ENCODE data around the gene ILF2. TPM values are rescaled to one million over a fixed set of nuclear protein-coding genes. Genes with fewer than 3 reads are reported as not detected.

The ILF2 gene
- total and polyA plus RNA-seq, 2 of the 13 experiments (the other 11 are each of a cell fraction or from before 2014, with no cell fraction given) = 292 to 366 TPM

DNA sequence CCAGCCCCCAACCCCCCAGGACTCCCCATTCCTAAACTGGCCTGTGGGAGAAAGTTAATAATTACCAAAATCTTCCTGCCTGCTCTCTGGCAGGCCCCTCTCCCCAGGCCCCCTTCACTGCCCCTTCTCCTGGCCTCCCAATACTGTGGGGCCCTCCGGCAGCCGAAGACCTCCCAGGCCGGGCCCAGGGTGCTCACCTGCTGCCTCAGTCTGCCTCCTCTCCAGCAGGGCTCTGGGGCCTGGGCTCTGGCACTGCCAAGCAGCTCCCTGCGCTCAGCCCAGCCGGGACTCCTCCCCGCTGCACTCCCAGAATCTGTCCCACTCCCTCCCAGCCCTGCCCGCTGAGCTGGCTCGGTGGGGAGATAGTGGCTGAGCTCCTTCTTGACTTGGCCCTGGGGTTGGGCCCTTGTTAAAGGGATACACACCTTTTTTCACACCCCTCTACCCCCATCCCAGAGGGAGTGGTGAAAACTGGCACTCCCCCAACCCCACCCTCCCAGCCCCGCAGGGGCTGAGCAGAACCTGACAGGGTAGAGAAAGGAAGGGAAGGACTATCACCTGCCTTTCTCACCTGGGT, 58.0 kb downstream of the ILF2 start, which contains the start of gene S100A16 (continued):
- TF ChIP-seq GABPB1 (CRISPR knock-in tag; IDR thresholded peaks at IDR 0.05) (peak; percentile 29; the same call in 1 of the 2 replicates), PAF1 (CRISPR knock-in tag; IDR thresholded peaks at IDR 0.05) (no peak), KLF15 (CRISPR knock-in tag; IDR thresholded peaks at IDR 0.05; ENCODE audit: borderline replicate concordance) (no peak), ZNF569 (CRISPR knock-in tag; IDR thresholded peaks at IDR 0.05; ENCODE audit: borderline replicate concordance) (no peak), MED1 (CRISPR knock-in tag; IDR thresholded peaks at IDR 0.05) (peak; percentile 54; the same call in 1 of the 2 replicates), ATM (IDR thresholded peaks at IDR 0.05; ENCODE audit: borderline replicate concordance) (no peak), TMF1 (CRISPR knock-in tag; IDR thresholded peaks at IDR 0.05; ENCODE audit: low read depth) (no peak), TRIM24 (CRISPR knock-in tag; IDR thresholded peaks at IDR 0.05) (no peak), TEAD2 (CRISPR knock-in tag; IDR thresholded peaks at IDR 0.05) (no peak), ZNF619 (CRISPR knock-in tag; IDR thresholded peaks at IDR 0.05) (no peak), HOXA5 (CRISPR knock-in tag; IDR thresholded peaks at IDR 0.05) (peak; percentile 65; the same call in 1 of the 2 replicates), HNF4A (CRISPR knock-in tag; IDR thresholded peaks at IDR 0.05) (0 out of 2 replicates have a peak, but pooled peaks have one; percentile 12)
- TF ChIP-seq, protein P1, sequence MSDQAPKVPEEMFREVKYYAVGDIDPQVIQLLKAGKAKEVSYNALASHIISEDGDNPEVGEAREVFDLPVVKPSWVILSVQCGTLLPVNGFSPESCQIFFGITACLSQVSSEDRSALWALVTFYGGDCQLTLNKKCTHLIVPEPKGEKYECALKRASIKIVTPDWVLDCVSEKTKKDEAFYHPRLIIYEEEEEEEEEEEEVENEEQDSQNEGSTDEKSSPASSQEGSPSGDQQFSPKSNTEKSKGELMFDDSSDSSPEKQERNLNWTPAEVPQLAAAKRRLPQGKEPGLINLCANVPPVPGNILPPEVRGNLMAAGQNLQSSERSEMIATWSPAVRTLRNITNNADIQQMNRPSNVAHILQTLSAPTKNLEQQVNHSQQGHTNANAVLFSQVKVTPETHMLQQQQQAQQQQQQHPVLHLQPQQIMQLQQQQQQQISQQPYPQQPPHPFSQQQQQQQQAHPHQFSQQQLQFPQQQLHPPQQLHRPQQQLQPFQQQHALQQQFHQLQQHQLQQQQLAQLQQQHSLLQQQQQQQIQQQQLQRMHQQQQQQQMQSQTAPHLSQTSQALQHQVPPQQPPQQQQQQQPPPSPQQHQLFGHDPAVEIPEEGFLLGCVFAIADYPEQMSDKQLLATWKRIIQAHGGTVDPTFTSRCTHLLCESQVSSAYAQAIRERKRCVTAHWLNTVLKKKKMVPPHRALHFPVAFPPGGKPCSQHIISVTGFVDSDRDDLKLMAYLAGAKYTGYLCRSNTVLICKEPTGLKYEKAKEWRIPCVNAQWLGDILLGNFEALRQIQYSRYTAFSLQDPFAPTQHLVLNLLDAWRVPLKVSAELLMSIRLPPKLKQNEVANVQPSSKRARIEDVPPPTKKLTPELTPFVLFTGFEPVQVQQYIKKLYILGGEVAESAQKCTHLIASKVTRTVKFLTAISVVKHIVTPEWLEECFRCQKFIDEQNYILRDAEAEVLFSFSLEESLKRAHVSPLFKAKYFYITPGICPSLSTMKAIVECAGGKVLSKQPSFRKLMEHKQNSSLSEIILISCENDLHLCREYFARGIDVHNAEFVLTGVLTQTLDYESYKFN (CRISPR knock-in tag; conservative IDR thresholded peaks at IDR 0.05) = peak; percentile 93
- TF ChIP-seq, protein P2, sequence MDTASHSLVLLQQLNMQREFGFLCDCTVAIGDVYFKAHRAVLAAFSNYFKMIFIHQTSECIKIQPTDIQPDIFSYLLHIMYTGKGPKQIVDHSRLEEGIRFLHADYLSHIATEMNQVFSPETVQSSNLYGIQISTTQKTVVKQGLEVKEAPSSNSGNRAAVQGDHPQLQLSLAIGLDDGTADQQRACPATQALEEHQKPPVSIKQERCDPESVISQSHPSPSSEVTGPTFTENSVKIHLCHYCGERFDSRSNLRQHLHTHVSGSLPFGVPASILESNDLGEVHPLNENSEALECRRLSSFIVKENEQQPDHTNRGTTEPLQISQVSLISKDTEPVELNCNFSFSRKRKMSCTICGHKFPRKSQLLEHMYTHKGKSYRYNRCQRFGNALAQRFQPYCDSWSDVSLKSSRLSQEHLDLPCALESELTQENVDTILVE (CRISPR knock-in tag; IDR thresholded peaks at IDR 0.05) = no peak
- TF ChIP-seq, protein P3, sequence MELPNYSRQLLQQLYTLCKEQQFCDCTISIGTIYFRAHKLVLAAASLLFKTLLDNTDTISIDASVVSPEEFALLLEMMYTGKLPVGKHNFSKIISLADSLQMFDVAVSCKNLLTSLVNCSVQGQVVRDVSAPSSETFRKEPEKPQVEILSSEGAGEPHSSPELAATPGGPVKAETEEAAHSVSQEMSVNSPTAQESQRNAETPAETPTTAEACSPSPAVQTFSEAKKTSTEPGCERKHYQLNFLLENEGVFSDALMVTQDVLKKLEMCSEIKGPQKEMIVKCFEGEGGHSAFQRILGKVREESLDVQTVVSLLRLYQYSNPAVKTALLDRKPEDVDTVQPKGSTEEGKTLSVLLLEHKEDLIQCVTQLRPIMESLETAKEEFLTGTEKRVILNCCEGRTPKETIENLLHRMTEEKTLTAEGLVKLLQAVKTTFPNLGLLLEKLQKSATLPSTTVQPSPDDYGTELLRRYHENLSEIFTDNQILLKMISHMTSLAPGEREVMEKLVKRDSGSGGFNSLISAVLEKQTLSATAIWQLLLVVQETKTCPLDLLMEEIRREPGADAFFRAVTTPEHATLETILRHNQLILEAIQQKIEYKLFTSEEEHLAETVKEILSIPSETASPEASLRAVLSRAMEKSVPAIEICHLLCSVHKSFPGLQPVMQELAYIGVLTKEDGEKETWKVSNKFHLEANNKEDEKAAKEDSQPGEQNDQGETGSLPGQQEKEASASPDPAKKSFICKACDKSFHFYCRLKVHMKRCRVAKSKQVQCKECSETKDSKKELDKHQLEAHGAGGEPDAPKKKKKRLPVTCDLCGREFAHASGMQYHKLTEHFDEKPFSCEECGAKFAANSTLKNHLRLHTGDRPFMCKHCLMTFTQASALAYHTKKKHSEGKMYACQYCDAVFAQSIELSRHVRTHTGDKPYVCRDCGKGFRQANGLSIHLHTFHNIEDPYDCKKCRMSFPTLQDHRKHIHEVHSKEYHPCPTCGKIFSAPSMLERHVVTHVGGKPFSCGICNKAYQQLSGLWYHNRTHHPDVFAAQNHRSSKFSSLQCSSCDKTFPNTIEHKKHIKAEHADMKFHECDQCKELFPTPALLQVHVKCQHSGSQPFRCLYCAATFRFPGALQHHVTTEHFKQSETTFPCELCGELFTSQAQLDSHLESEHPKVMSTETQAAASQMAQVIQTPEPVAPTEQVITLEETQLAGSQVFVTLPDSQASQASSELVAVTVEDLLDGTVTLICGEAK (IDR thresholded peaks at IDR 0.05) = no peak
- TF ChIP-seq, protein P3 (CRISPR knock-in tag; IDR thresholded peaks at IDR 0.05) = no peak; the same call in 1 of the 2 replicates
